GM19455 (cell line): ENCODE results near the gene IFI27L2.

ENCODE experiments used
- ATAC-seq: cut with Tn5 transposase; IDR thresholded peaks from one replicate; pipeline ENCODE4 v1.9.1; 2021; ENCODE audit not compliant: unreplicated experiment

IFI27L2 gene

DNA sequence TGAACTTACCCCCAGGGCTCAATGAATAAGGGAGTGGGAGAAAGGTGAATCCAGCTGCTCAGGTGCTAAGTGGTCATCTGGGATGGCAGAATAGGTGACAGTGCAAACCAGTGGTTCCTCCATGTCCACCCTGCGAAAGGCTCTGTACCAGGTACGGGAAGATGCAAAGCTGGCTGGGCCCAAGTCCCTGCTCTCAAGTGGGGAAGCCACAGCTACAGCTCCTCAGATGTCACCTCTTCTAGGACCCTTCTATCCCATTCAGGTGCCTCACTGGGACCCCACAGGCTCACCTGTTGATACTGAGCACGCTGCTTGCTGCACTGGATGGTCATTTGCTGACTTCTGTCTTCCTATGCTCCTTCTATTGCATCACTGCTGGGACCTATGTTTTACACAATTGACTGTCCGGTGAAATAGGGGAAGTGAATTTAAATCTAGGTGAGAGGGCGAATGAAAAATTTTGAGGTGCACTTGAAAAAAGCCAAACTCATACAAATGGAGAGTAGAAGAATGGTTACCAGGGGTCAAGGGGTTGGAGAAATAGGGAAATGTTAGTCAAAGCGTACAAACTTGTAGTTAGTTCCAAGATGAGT is 24.4 kb upstream of the IFI27L2 start:
- no peak for ATAC-seq

DNA sequence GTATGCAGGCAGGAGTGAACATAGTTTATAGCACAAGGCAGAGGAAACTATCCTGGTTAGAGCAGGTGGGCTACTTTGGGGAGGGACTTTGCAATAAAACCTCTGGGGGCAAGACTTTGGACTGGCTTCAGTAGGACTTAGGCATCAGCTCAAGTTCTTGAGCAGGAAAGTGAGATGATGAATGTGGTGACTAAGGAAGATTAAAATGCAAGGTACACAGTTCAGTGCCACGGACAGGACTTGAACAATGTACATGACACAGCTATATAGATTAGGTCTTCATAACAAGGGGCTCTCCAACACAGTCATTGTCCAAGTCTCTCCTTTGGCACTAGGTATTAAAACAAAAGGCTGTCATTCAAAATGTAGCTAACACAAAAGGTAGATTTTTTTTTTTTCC is 23.3 kb upstream of the IFI27L2 start:
- no peak for ATAC-seq

DNA sequence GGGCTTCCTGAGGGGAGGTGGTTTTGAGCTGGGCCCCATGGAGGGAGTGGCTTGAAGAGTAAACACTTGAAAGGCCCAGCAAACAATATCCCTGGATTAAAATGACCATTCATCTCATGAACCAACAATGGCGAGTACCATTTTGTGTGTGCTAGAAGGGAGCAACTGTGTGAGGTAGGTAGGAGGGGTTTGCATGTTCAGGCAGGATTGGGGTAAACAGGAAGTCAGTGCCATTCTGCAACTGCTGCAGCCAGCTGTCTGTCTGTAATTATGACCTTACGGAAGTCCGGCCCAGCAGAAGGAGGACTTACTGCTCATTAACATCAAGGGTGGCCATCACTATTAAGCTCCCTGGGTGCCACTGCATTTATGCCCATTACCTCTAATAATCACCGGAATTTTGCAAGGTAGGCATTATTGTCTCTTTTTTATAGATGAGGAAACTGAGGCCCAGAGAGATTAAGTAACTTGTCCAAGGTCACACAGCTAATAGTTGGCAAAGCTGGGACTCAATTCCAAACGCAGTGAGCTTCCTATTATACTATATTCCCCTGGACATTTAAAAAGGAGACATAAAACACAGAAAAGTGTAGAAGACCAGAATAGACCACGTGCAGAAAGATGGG is 16.6 kb upstream of the IFI27L2 start:
- no peak for ATAC-seq

DNA sequence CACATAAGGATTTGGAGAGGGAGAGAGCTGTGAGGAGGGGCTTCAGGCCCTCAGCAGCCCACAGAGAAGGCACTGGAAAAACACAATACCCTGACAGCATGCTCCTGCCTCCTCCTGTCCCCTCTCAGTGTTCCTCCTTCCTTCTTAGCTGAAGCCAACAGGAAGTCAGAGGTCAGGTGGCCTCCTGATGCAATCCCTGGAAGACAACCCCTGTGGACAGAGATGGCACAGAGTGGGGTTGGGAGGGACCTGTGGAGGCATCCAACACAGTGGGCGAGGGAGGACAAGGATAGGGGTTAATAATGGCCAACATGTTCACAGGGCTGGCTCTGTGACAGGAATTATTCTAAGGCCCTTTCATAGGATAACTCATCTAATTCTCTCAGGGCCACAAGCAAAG is 15.4 kb upstream of the IFI27L2 start:
- ATAC-seq = no peak

DNA sequence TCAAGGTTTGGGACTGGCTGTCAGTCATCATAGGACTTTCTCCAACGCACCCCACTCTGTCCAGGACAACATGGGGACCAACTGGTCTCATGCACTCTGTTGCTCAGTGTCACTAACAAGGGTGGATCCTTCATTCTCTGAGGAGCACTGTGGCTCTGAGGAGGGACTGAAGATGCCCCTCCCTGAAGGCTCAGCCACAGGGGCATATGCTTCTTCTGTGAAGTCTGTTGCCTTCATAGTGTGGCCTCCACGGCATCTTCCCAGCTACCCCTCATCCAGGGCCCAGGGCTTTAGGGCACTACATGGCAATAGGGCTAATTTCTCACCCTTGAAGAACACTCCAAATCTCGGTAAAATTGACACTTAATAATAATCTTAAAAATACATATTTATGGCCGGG is 14.3 kb upstream of the IFI27L2 start:
- no peak for ATAC-seq

DNA sequence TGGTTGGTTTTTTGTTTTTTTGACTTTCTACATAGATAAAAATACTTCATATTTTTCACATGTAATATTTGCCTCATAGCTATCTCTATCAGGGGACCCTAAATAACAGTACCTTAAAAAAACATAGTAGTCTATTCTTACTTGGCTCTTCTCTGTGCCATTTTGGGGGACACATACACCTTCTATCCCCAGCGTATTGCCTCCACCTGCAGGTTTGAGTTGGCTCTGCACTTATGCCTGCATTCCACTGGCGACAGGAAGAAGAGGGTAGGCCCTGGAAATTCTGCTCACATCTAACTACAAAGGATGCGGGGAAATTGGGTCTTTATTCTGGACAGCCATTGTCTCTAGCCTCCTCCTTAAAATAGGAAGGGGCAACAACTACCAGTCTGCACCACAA is 13.8 kb upstream of the IFI27L2 start:
- ATAC-seq = no peak

DNA sequence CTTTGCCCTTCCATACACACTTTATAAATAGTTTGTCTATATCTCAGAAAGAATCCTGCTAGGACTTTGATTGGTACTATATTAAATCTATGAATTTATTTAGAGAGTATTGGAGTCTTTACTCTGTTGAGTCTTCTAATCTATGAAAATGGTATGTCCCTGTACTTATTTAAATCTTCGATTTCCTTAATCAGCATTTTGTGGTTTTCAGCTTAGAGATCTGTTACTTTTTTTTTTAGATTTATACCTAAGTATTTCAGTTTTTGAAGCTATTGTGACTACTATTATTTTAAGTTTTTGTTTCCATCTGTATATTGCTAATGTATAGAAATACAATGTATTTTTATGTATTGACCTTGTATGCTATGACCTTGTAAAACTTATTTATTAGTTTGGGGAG is 13.4 kb upstream of the IFI27L2 start:
- ATAC-seq = no peak

DNA sequence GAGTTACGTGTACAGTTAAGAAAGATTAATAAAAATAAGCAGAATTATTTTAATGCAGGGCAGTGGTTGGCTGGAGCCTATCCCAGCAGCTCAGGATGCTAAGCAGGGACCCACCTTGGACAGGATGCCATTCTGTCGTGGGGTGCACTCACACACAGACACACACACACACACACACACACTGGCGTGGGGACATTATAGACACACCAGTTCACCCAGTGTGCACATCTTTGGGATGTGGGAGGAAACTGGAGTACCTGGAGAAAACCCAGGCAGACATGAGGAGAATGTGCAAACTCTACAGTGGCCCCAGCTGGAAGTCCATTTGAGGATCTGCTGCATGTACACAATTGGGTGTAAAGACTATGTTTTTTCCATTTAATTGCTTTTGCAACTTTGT is 12.8 kb upstream of the IFI27L2 start:
- ATAC-seq = no peak

DNA sequence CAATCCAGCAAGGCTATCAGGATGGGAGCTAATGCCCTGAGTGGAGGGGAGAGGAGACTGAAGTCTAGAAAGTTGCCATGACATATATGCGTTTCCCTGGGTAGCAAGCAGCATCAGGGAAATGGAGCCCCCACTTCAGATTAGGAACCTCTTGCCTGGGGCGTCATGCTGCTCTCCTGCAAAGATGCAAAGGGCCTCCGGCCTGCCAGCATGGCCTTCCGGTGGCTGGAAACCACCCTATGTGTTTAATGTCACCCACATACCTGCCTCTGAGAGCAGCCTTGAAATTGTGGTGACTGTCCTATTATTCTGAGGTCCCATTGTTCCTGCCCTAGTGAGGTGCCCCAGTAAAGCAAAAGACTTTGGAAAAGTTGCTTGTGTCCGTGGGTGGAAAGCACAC is 10.0 kb upstream of the IFI27L2 start:
- ATAC-seq = no peak

DNA sequence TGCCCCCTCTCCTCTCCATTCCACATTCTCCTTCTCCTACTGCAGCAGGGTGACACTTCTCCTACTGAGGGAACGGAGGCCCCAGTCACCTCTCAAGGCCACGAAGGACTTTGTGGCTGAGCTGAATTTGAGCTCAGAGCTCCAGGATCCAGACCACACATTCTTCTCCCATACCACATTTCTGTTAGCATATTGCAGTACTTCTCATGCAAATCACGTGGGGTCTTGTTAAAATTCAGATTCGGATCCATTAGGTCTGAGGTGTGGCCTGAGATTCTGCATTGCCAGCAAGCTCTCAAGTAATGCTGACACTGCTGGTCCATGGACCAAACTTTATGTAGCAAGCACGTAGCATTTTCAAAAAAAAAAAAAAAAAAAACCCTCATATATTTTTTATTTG is 9.6 kb upstream of the IFI27L2 start:
- no peak for ATAC-seq

DNA sequence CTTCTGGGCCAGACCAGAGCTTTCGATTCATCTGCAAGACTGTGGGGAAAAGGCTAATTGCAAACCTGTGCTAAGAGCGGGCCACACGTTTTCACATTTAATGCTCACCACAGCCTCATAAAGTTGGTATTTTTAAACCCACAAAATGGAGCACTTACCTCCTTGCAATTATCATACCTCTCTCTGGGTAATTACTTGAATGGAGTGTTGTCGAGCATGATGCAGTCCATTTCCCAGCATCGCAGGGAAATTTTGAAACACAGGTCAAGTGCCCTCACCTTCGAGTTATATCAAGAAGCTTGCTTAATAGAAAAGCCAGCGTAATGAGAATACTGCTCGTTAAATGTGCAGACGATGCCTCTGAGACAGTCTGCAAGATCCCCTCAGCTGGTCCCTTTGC is 8.8 kb upstream of the IFI27L2 start:
- ATAC-seq = no peak

DNA sequence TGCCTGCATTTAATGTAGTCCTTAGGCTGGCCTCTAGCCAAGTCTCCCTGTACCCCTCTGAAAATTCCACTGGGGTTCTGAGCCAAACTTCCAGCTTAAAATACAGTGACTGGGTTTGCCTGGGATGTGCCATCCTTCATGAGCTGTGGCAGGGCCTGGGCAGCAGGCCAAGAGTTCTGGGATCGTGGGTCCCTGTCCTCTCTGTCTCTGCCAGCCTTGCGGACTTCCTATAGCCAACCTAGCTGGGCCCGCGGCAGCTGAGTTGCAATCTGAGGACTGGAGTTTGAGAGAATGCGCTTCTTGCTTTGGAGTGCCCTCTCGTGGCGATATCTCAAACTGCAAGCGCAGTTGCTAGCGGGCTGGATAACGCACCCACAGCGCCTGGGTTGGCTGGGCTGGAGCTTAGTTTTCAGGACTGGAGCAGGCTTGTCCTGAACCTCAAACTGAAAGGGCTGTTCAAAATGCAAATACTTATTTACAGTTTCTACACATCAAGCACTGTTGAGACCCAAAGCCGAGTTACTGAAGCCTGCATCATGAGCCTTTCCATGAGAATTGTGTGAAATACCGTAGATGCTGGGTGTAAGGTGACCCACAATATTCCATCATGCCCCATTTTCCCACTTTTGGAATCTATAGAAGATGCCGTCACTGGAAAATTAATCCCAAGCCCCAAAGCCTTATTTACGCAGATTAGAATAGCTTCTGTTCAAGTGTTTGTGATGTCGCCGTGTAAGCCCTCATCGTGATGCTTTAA is 7.3 kb upstream of the IFI27L2 start:
- ATAC-seq = peak; percentile 90

DNA sequence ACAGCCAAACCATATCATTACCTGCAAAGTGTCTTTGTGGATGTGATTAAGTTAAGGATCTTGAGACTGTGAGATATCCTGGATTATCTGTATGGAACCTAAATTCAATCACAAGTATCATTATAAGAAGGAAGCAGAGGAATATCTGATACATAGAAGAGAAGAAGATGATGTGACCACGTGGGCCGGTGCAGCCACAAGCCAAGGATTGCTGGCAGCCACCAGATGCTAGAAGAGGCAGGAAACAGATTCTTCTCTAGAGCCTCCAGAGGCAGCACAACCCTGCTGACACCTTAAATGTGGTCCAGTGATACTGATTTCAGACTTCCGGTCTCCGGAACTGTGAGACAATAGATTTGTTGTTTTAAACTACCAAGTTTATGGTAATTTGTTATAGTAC is 6.1 kb upstream of the IFI27L2 start:
- no peak for ATAC-seq

DNA sequence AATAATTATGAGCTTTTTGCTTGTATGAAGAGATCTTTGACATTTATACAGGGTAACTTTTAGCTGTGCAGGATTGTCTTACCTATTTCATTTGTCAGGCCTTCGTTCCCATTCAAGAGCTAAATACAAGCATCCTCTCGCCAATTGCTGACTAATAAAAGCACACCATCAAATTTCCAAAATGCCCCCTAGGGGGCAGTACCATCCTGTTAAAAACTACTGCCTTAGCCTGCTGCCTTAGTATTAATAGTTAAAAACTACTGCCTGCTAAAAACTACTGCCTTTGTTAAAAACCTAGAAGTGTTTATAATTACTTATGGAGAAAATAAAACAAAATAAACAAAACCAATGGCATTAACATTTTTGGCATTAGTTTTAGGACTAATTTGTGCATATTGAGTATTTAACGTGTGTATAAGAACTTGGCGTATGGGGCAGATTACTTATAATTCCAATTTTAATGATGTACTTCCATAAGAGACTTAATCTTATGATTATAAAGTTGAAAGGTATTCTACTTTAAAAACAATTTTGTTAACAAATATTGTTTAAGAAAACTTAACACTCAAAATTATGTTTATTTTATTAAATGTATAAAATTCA is 3.0 kb upstream of the IFI27L2 start:
- ATAC-seq = no peak

DNA sequence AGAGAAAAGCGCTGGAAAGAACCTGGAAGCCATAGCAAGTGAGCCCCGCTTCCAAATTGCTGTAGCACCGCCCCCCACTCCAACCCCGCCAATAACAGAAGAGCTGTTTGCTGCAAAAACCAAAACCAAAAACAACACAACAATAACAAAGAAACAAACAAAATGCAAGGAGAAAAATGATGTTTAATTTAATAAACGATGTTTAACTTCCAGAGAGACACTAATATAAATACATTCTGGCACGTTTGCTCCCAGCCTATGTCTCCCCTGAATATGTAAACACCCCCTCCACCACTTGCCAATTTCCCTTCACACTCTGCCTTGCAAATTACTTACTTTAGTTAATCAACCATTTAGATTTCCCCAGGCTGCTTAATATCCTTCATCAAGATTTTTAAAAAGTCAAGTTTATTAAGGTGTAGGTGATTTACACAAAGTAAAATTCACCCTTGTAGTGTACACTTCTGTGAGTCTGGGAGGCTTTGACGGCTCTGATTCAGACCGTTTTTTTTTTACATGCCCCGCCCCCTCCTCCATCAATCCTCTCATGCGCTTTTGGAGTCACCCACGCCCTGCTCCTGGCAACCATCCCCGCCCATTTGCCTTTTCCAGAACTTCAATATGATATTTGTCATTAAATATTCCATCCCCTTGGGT is 482 bp upstream of the IFI27L2 start:
- ATAC-seq = no peak

DNA sequence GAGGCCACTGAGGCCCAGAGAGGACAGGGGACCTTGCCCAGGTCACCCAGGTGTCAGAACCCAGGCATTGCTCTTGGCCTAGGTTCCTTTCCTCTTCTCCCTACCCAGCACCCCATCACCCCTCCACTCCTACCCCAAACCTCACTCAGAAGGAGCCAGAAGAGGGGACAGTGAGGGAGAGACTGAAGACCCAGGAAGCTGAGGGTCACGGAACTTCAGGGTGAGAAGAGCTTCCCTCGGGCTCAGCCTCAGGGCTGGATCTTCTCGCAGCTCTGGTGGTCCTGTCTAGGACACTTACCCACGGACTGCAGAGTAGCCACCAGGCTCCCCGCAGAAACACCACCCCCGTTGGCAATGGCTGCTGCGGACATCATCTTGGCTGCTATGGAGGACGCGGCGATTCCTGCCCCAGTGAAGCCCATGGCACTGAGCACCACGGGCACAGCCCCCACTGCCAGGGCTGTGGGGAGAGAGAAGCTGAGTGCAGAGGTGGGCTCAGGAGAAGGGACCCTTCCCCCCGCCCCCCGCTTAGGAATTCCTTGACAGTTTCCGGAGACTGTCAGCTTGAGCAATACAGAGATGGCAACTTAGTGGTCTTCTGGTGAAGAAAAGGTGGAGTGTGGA is 1.1 kb downstream of the IFI27L2 start:
- no peak for ATAC-seq

DNA sequence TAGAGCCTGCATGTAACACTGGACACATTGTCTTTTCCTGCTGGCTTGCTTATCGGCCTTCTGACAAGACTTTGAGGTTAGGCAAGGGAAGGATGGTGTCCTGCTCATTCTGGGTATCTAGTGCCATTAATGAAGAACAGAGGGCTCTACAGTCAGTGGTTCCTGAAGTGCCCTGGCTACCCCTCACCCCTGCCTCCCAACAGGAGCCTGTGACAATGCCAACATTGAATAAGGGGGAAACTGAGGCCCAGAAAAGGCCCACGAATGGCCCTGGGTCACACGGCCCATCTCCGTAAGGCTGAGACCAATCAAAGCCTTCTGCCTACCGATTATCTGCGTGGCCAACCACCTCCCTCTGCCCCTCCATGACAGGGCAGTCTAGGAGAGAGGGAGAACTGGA is 2.1 kb downstream of the IFI27L2 start:
- ATAC-seq = no peak

DNA sequence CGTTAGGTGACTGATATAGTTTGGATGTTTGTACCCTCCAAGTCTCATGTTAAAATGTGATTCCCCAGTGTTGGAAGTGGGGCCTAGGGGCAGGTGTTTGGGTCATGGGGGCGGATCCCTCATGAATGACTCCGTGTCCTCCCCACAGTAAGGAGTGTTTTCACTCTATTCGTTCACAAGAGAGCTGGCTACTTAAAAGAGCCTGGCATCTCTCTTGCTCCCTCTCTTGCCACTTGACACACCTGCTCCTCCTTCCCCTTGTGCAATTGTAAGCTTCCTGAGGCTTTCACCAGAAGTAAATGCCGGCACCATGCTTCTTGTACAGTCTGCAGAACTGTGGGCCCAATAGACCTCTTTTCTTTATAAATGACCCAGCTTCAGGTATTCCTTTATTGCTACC is 2.6 kb downstream of the IFI27L2 start:
- ATAC-seq = no peak

DNA sequence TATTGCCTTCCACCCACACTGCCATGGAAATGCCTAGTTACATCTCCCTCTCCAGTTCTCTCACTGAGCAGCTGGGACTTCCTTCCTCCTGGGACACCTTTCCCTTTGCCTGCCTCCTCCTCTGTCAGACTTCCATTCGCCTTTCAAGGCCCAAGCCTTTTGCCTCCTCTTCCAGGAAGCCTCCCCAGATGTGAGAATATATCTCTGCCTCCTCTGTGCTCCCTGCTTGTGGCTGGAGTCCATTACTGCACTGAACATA is 3.1 kb downstream of the IFI27L2 start:
- ATAC-seq = no peak

DNA sequence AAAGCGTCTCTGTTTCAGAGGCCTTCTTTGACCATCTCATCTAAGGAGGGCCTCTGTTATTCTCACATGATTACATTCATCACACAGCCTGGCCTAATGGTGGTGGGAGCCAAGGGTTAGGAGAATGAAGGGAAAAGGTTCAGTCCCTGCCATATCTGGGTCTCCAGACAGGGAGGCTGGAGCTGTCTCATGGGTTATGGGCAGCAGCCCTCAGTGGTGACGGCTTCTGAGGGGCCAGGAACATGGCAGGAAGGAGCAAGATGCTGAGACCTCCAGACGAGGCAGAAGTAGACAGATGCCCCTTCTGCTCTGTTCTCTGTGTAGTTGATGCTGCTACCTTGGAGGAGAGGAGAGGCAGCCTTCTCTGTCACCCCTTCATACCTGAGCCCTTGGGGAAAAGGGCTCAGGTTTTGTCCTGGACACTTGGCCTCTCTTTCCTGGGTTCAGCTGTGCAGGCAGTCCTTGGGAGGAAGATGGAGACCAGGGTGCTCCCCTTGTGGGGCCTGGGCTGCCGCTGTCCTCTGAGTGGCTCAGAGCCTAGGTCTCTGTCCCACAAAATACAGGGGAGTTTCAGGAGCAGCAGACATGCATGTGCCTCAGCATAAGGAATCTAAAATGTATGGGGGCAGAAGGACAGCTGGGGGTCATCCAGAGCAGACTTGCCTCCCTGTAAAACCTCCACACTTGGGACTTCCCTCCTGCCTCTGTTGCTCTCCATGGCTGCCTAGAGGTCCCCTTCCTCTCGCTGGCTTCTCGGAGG is 3.6 kb downstream of the IFI27L2 start:
- ATAC-seq = no peak
